ENCODE results near the gene NINJ1. TPM values are rescaled to one million over a fixed set of nuclear protein-coding genes. Genes with fewer than 3 reads are reported as not detected.

NINJ1 gene
- total RNA-seq, 2 experiments from 2014 or later = 20.8 to 21.1 TPM

- no peak overlapping the region for H3K4me3 Mint-ChIP-seq
- H3K36me3 Mint-ChIP-seq (ENCODE audit: low read depth) = peaks cover 1% of the 10 kb centered on the region
- ATAC-seq = no peak
- H3K27ac Mint-ChIP-seq = no peak overlapping the region
- CTCF ChIA-PET = interaction anchor here (0.9 to 3.5 kb wide), 3 partner anchors 11 to 20 kb away, joined by 3 to 21 read pairs (median 12); no protein-coding TSS in a partner anchor
- H3K27me3 Mint-ChIP-seq (ENCODE audit: low read depth) = no peaks in the 10 kb centered on the region
- POLR2A ChIA-PET = interaction anchor here (0.6 to 2.0 kb wide), 4 partner anchors 10 to 16 kb away, joined by 3 to 11 read pairs (median 4); no protein-coding TSS in a partner anchor
- H3K9me3 Mint-ChIP-seq (ENCODE audit: insufficient read depth) = no peaks in the 10 kb centered on the region
- H3K4me1 Mint-ChIP-seq (ENCODE audit: low read depth) = peaks cover 74% of the 10 kb centered on the region
- no peak for DNase-seq
These were observed 4.2 kb downstream of the NINJ1 start for GRCh38 chr9:93129691-93130500.

GRCh38 chr9:93129286-93129685 is 4.8 kb downstream of the NINJ1 start:
- no peak for DNase-seq
- POLR2A ChIA-PET = interaction anchor here (0.6 to 2.0 kb wide), 5 partner anchors 9 to 16 kb away, joined by 3 to 11 read pairs (median 4); no protein-coding TSS in a partner anchor

GRCh38 chr9:93128715-93129224 is 5.3 kb downstream of the NINJ1 start:
- Mint-ChIP-seq H3K4me3 (no peak overlapping the region), H3K27me3 (ENCODE audit: low read depth) (no peaks in the 10 kb centered on the region), H3K9me3 (ENCODE audit: insufficient read depth) (no peaks in the 10 kb centered on the region), H3K4me1 (ENCODE audit: low read depth) (peaks cover 71% of the 10 kb centered on the region), H3K36me3 (ENCODE audit: low read depth) (peaks cover 5% of the 10 kb centered on the region), H3K27ac (peak overlapping the region; percentile 65)
- CTCF ChIA-PET = interaction anchor here (0.9 to 3.5 kb wide), 3 partner anchors 9 to 19 kb away, joined by 3 to 21 read pairs (median 12); no protein-coding TSS in a partner anchor
- POLR2A ChIA-PET = interaction anchor here (0.6 to 2.0 kb wide), 3 partner anchors 9 to 15 kb away, joined by 4 to 11 read pairs (median 4); no protein-coding TSS in a partner anchor
- ATAC-seq (no peak), DNase-seq (no peak)

More at GRCh38 chr9:93129286-93129685, 4.8 kb downstream of the NINJ1 start:
- no peak for ATAC-seq
- Mint-ChIP-seq H3K4me1 (ENCODE audit: low read depth) (peaks cover 71% of the 10 kb centered on the region), H3K27me3 (ENCODE audit: low read depth) (no peaks in the 10 kb centered on the region), H3K4me3 (no peak overlapping the region), H3K27ac (no peak overlapping the region), H3K36me3 (ENCODE audit: low read depth) (peaks cover 5% of the 10 kb centered on the region), H3K9me3 (ENCODE audit: insufficient read depth) (no peaks in the 10 kb centered on the region)
- CTCF ChIA-PET = interaction anchor here (0.9 to 3.5 kb wide), 3 partner anchors 10 to 20 kb away, joined by 3 to 21 read pairs (median 12); no protein-coding TSS in a partner anchor

- DNase-seq = no peak
- H3K27ac Mint-ChIP-seq = peak overlapping the region; percentile 94
- H3K27me3 Mint-ChIP-seq (ENCODE audit: low read depth) = no peaks in the 10 kb centered on the region
- POLR2A ChIA-PET = no interaction called here
- no peak for ATAC-seq
- CTCF ChIA-PET = interaction anchor here (2.0 kb wide), 1 partner anchor 9 kb away, joined by 12 read pairs; no protein-coding TSS in a partner anchor
- peaks cover 5% of the 10 kb centered on the region for H3K36me3 Mint-ChIP-seq (ENCODE audit: low read depth)
- H3K4me1 Mint-ChIP-seq (ENCODE audit: low read depth) = peaks cover 67% of the 10 kb centered on the region
- no peak overlapping the region for H3K4me3 Mint-ChIP-seq
- H3K9me3 Mint-ChIP-seq (ENCODE audit: insufficient read depth) = no peaks in the 10 kb centered on the region
These were observed 5.9 kb downstream of the NINJ1 start for GRCh38 chr9:93128011-93128714.

GRCh38 chr9:93127395-93127911 is 6.6 kb downstream of the NINJ1 start:
- H3K4me3 Mint-ChIP-seq = no peak overlapping the region
- POLR2A ChIA-PET = interaction anchor here (1.0 to 1.1 kb wide), 2 partner anchors 7 to 161 kb away, joined by 3 read pairs; no protein-coding TSS in a partner anchor

GRCh38 chr9:93126825-93127368 is 7.2 kb downstream of the NINJ1 start:
- Mint-ChIP-seq H3K4me1 (ENCODE audit: low read depth) (peaks cover 55% of the 10 kb centered on the region), H3K4me3 (no peak overlapping the region), H3K36me3 (ENCODE audit: low read depth) (peaks cover 5% of the 10 kb centered on the region), H3K9me3 (ENCODE audit: insufficient read depth) (no peaks in the 10 kb centered on the region), H3K27me3 (ENCODE audit: low read depth) (no peaks in the 10 kb centered on the region), H3K27ac (peak overlapping the region; percentile 94)
- peak; percentile 11 for ATAC-seq
- DNase-seq = no peak
- ChIA-PET CTCF (interaction anchor here (1.0 to 2.2 kb wide), 5 partner anchors 17 to 67 kb away, joined by 3 to 19 read pairs (median 4); no protein-coding TSS in a partner anchor), POLR2A (interaction anchor here (1.0 to 1.1 kb wide), 2 partner anchors 8 to 160 kb away, joined by 3 read pairs; no protein-coding TSS in a partner anchor)

More at GRCh38 chr9:93127395-93127911, 6.6 kb downstream of the NINJ1 start:
- Mint-ChIP-seq H3K9me3 (ENCODE audit: insufficient read depth) (no peaks in the 10 kb centered on the region), H3K27me3 (ENCODE audit: low read depth) (no peaks in the 10 kb centered on the region), H3K4me1 (ENCODE audit: low read depth) (peaks cover 60% of the 10 kb centered on the region), H3K36me3 (ENCODE audit: low read depth) (peaks cover 5% of the 10 kb centered on the region), H3K27ac (peak overlapping the region; percentile 94)
- CTCF ChIA-PET = interaction anchor here (2.2 kb wide), 2 partner anchors 19 to 27 kb away, joined by 10 to 19 read pairs; no protein-coding TSS in a partner anchor
- DNase-seq (no peak), ATAC-seq (no peak)

GRCh38 chr9:93126151-93126781 is 7.8 kb downstream of the NINJ1 start:
- H3K9me3 Mint-ChIP-seq (ENCODE audit: insufficient read depth) = no peaks in the 10 kb centered on the region
- H3K4me1 Mint-ChIP-seq (ENCODE audit: low read depth) = peaks cover 49% of the 10 kb centered on the region
- ChIA-PET CTCF (interaction anchor here (1.0 to 2.2 kb wide), 6 partner anchors 16 to 67 kb away, joined by 3 to 19 read pairs (median 4); no protein-coding TSS in a partner anchor), POLR2A (interaction anchor here (0.7 to 1.5 kb wide), 5 partner anchors 8 to 160 kb away, joined by 3 to 6 read pairs (median 3); partner anchors contain the start of genes CARD19 and NINJ1)
- no peaks in the 10 kb centered on the region for H3K27me3 Mint-ChIP-seq (ENCODE audit: low read depth)
- H3K36me3 Mint-ChIP-seq (ENCODE audit: low read depth) = peaks cover 5% of the 10 kb centered on the region
- peak overlapping the region; percentile 94 for H3K27ac Mint-ChIP-seq
- no peak for ATAC-seq
- peak overlapping the region; percentile 48 for H3K4me3 Mint-ChIP-seq
- DNase-seq = peak; percentile 45

- Mint-ChIP-seq H3K27me3 (ENCODE audit: low read depth) (no peaks in the 10 kb centered on the region), H3K27ac (peak overlapping the region; percentile 94), H3K4me3 (no peak overlapping the region), H3K36me3 (ENCODE audit: low read depth) (peaks cover 9% of the 10 kb centered on the region), H3K9me3 (ENCODE audit: insufficient read depth) (no peaks in the 10 kb centered on the region), H3K4me1 (ENCODE audit: low read depth) (peaks cover 46% of the 10 kb centered on the region)
- ATAC-seq (no peak), DNase-seq (no peak)
- CTCF ChIA-PET = interaction anchor here (1.2 to 2.2 kb wide), 5 partner anchors 15 to 60 kb away, joined by 3 to 19 read pairs (median 4); no protein-coding TSS in a partner anchor
- POLR2A ChIA-PET = interaction anchor here (0.7 to 1.5 kb wide), 3 partner anchors 9 to 29 kb away, joined by 3 to 6 read pairs (median 5); partner anchors contain the start of genes CARD19 and NINJ1
These were observed 8.6 kb downstream of the NINJ1 start for GRCh38 chr9:93125331-93125894.

GRCh38 chr9:93124793-93125192 is 9.3 kb downstream of the NINJ1 start:
- H3K4me1 Mint-ChIP-seq (ENCODE audit: low read depth) = peaks cover 50% of the 10 kb centered on the region
- no peak for DNase-seq
- H3K27me3 Mint-ChIP-seq (ENCODE audit: low read depth) = no peaks in the 10 kb centered on the region
- peak overlapping the region; percentile 58 for H3K27ac Mint-ChIP-seq
- no peak for ATAC-seq
- H3K4me3 Mint-ChIP-seq = no peak overlapping the region
- no peaks in the 10 kb centered on the region for H3K9me3 Mint-ChIP-seq (ENCODE audit: insufficient read depth)
- ChIA-PET CTCF (interaction anchor here (1.4 to 2.5 kb wide), 2 partner anchors 16 to 60 kb away, joined by 4 to 14 read pairs; no protein-coding TSS in a partner anchor), POLR2A (interaction anchor here (1.5 kb wide), 1 partner anchor 9 kb away, joined by 5 read pairs; the partner anchor contains the start of gene NINJ1)
- peaks cover 9% of the 10 kb centered on the region for H3K36me3 Mint-ChIP-seq (ENCODE audit: low read depth)
